Lung (tissue), 12 donors: ENCODE measurements around the gene CLASRP. TPM values are rescaled to one million over a fixed set of nuclear protein-coding genes. Genes with fewer than 3 reads are reported as not detected.

ENCODE experiments used
- ATAC-seq: fragments of 200-7000 bp; cut with Tn5 transposase; one replicate; pipeline ENCODE4 v1.9.1; 2020; ENCODE audit warnings: moderate number of reproducible peaks; ENCODE audit not compliant: insufficient read depth, low FRiP score
- DNase-seq, 3 donors: peaks; one replicate each; pipeline ENCODE4 v3.0.0-alpha.2; 2013 to 2017
- H3K27ac ChIP-seq, 2 donors: one replicate each; pipeline ENCODE4 v1.5.1; 2013; ENCODE audit warnings: mild to moderate bottlenecking in 2 of 2, moderate library complexity in 2 of 2, control low read depth in 1 of 2, inconsistent platforms in 1 of 2, low read depth in 1 of 2, low read length in 1 of 2
- H3K27me3 ChIP-seq, 3 donors: one replicate each; pipeline ENCODE4 v1.5.1; 2013; ENCODE audit warnings: low read length in 2 of 3; ENCODE audit not compliant: control insufficient read depth in 3 of 3, insufficient read depth in 3 of 3
- H3K36me3 ChIP-seq, 4 donors: one replicate each; pipeline ENCODE4 v1.5.1; 2013; ENCODE audit warnings: low read length in 4 of 4, mild to moderate bottlenecking in 1 of 4, moderate library complexity in 1 of 4; ENCODE audit not compliant: control insufficient read depth in 4 of 4, insufficient read depth in 4 of 4
- H3K4me1 ChIP-seq, 5 donors: one replicate each; pipeline ENCODE4 v1.5.1; 2013; ENCODE audit warnings: low read length in 5 of 5, mild to moderate bottlenecking in 2 of 5, moderate library complexity in 1 of 5; ENCODE audit not compliant: control insufficient read depth in 5 of 5, insufficient read depth in 5 of 5
- H3K4me3 ChIP-seq: one replicate; pipeline ENCODE4 v1.5.1; 2013; ENCODE audit warnings: mild to moderate bottlenecking, control low read depth, moderate library complexity
- H3K9ac ChIP-seq, 2 donors: one replicate each; pipeline ENCODE4 v1.5.1; 2013; ENCODE audit warnings: low read length in 2 of 2, control low read depth in 1 of 2; ENCODE audit not compliant: insufficient read depth in 1 of 2
- H3K9me3 ChIP-seq, 4 donors: one replicate each; pipeline ENCODE4 v1.5.1; 2013; ENCODE audit warnings: low read length in 3 of 4, mild to moderate bottlenecking in 1 of 4, moderate library complexity in 1 of 4; ENCODE audit not compliant: control insufficient read depth in 4 of 4, insufficient read depth in 3 of 4
- WGBS, 2 donors: extraction: QIAGEN DNeasy Blood & Tissue Kit; methylation state at CpG; one replicate each; pipeline ENCODE4 v1.1.7; 2013; 5-methylcytosine and 5-hydroxymethylcytosine counted together
- polyA plus RNA-seq, 2 donors: library from polyadenylated mRNA; stranded (reverse); fragments of 200-250 nt; gene quantifications; one replicate each; pipeline ENCODE4 v1.2.1, GENCODE V29; 2013
- total RNA-seq, 2 donors: library from RNA; depleted of rRNA in 1 of 2; stranded (reverse); fragments of >200 nt in 1 of 2; gene quantifications; one replicate each; pipeline ENCODE4 v1.2.1, GENCODE V29; 2014 to 2021
- TF ChIP-seq, protein P1 (sequence below): IDR thresholded peaks from 2 replicates; pipeline ENCODE4 v1.5.1; 2012; ENCODE audit warnings: mild to moderate bottlenecking; ENCODE audit errors: control extremely low read depth, extremely low read depth
- donor health status: control.
- donor health status: control.
- donor health status: Bipolar disorder and iron deficiency.
- donor health status: healthy.
- donor health status: DM: yes; HTN: yes; CAD: no.

The CLASRP gene
- total and polyA plus RNA-seq, 4 donors: 23.9 to 107 (median 57.6) TPM

DNA sequence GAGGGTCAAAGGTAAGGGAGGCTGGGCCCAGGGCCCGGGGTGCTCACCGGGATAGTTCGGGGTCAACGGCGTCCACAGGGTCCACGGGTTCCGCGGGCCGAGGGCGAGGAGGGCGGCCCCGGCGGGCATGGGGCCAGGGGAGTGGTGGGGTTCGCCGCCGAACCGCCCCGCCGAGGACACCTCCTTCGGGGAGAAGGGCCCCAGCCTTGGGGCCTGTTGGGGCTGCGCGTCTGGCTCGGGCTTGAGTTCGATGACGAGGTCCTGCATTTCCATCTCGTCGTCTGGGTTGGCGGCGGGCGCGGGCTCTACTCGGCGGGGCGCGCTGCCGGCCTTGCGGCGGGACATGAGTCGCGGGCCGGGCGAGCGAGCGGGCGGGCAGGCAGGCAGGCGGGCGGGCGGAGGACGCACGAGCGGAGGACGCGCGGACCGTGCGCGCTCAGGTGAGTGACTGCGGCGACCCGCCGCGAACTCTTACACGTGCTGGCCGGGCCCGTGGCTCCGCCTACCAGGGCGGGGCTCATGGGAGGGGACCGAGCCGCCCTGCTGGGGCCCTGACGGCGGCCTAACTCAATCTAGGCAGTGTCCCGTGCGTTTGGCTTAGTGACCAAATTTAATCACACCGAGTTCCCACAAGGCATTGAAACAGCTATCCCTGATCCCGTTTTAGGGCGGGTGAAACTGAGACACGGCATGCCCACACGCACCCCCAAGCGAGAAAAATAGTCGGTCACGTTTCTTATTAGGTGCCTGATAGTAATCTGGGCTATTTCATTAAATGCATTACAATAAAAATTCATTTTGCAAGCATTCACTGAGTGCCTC is 37.4 kb downstream of the CLASRP start, which contains the start of gene ZNF296:
Gene ZNF296 (minus strand): TSS at position 450 of the 822 bp plus-strand sequence. CDS start 105 bp downstream, at position 345.
- Histone ChIP-seq H3K27me3 (no peaks in the 10 kb centered on the region), H3K9me3 (no peaks in the 10 kb centered on the region), H3K36me3 (peaks cover 0 to 8% (median 4%) of the 10 kb centered on the region in 4 donors), H3K4me1 (peaks cover 5 to 14% (median 7%) of the 10 kb centered on the region in 5 donors), H3K9ac (no peak within 1 kb of the TSS), H3K27ac (peak within 1 kb of the TSS in 1 of 2 donors; percentile 78), H3K4me3 (peak within 1 kb of the TSS; percentile 59)
- WGBS, 2 donors: 2% methylated on average over 79 to 81 of the region's 81 CpGs
- peak; percentile 72 for ATAC-seq
- TF ChIP-seq, protein P1, sequence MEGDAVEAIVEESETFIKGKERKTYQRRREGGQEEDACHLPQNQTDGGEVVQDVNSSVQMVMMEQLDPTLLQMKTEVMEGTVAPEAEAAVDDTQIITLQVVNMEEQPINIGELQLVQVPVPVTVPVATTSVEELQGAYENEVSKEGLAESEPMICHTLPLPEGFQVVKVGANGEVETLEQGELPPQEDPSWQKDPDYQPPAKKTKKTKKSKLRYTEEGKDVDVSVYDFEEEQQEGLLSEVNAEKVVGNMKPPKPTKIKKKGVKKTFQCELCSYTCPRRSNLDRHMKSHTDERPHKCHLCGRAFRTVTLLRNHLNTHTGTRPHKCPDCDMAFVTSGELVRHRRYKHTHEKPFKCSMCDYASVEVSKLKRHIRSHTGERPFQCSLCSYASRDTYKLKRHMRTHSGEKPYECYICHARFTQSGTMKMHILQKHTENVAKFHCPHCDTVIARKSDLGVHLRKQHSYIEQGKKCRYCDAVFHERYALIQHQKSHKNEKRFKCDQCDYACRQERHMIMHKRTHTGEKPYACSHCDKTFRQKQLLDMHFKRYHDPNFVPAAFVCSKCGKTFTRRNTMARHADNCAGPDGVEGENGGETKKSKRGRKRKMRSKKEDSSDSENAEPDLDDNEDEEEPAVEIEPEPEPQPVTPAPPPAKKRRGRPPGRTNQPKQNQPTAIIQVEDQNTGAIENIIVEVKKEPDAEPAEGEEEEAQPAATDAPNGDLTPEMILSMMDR: no peak
- peak; percentile 28 to 70 (median 59) for DNase-seq

DNA sequence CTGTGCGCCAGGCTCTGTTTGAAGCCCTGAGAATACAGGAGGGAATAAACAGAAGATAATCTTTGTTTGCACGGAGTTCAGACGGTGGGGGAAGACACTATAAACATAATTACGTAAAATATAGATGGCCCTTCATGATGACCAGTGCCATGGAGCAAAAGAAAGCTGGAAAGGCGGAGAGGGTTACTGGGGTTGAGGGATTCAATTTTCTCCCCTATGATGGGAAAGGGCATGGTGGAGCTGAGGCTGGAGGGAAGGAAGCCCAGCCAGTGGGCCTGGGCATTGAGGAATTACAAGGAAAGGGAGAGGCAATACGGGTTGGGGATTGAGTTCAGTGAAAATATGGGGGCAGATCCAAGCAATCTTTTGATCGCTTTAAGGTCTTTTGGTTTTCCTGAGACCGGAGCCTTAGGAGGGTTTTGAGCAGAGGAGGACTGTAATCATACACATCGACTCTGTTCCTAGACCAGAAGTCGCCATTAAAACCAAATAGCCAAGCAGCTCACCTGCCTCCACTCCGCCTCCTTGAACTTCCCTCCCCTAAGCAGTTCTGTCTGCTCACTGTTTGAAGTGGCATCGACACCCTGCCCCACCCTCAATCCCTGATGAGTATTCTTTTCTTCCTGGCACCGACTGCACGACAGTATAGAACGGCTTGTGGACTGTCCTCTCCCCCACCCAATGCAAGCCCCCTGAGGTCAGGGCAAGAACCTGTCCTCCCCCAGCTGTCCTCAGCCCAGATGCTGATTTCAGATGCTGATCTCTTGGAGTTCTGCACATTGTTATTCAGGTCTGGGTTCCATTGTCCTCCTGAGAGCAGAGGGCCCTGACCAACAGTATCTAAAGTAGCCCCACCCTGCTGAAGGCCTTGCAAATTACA is 38.2 kb downstream of the CLASRP start:
- H3K4me3 ChIP-seq: no peak overlapping the region
- DNase-seq (no peak), ATAC-seq (no peak)
- H3K27me3 ChIP-seq: no peaks in the 10 kb centered on the region
- H3K9ac ChIP-seq: no peak overlapping the region
- H3K4me1 ChIP-seq: peaks cover 5 to 14% (median 7%) of the 10 kb centered on the region in 5 donors
- H3K9me3 ChIP-seq: no peaks in the 10 kb centered on the region
- no peak overlapping the region for H3K27ac ChIP-seq
- peaks cover 0 to 8% (median 5%) of the 10 kb centered on the region in 4 donors for H3K36me3 ChIP-seq
- TF ChIP-seq, protein P1: no peak
- WGBS, 2 donors: 75 to 79% methylated on average over 15 of the region's 15 CpGs

DNA sequence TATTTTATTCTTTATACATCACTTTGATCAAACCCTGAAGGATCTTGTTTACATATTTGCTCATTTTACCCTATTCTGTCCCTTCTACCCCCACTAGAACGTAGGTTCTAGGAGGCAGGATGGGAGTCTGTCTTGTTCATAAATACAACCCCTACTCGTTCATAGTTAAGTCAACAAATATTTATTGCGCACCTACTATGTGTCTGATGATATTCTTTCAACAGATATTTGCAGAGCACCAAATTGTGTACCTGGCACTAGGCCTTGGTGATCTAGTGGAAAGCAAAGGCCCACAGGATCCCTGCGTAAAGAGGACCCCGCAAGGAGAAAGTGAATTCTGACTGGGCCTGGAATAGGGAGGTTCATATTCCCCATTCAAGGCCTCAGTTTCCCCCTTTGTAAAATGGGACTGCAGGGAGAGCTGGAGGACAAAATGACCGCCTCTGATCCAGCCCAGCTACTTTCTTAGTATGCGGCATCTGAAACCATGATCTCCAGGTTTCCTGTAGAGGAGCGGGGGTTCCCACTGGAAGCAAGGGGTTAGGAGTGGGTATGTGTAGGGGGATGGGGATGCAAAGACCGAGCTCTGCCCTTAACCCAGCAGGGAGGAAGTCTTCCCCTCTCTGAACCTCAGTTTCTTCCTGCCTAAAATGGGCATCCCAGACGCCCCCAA is 39.7 kb downstream of the CLASRP start:
- ATAC-seq (no peak), DNase-seq (no peak)
- WGBS, 2 donors: 58 to 62% methylated on average over 10 of the region's 10 CpGs
- no peaks in the 10 kb centered on the region for H3K27me3 ChIP-seq
- no peak overlapping the region for H3K9ac ChIP-seq
- peaks cover 5 to 14% (median 7%) of the 10 kb centered on the region in 5 donors for H3K4me1 ChIP-seq
- H3K9me3 ChIP-seq: no peaks in the 10 kb centered on the region
- H3K36me3 ChIP-seq: peaks cover 0 to 11% (median 7%) of the 10 kb centered on the region in 4 donors
- TF ChIP-seq, protein P1: no peak
- H3K27ac ChIP-seq: peak overlapping the region in 1 of 2 donors; percentile 57
- H3K4me3 ChIP-seq: no peak overlapping the region
